Measurements from ENCODE around the gene ADCY6. TPM values are rescaled to one million over a fixed set of nuclear protein-coding genes. Genes with fewer than 3 reads are reported as not detected.

ADCY6 gene
- total and polyA plus RNA-seq, 2 donors (not counting 1 experiment from before 2014, with no cell fraction given), result 0.03 TPM; not detected in 1

GRCh38 chr12:48800971-48801370 is 12.1 kb upstream of the ADCY6 start:
- CTCF ChIA-PET, result interaction anchor here (0.7 to 1.2 kb wide), 4 partner anchors 14 to 508 kb away, joined by 3 to 5 read pairs (median 3); partner anchors contain the start of gene DDX23
- Histone ChIP-seq H3K36me3 (replicated peaks in 1 of 2; ENCODE audit: control extremely low read depth in 1 of 2, control insufficient read depth in 1 of 2, extremely low read depth in 1 of 2, insufficient read depth in 2 of 2, low read length in 1 of 2) (no peaks in the 10 kb centered on the region), H3K9ac (ENCODE audit: low read length) (no peak overlapping the region), H3K27me3 (replicated peaks in 1 of 4; ENCODE audit: control extremely low read depth in 1 of 4, control insufficient read depth in 3 of 4, insufficient read depth in 4 of 4, low read length in 3 of 4) (peaks cover 0 to 7% (median 0%) of the 10 kb centered on the region in 4 experiments), H3K27ac (ENCODE audit: low read length in 2 of 2) (no peak overlapping the region), H2AFZ (ENCODE audit: insufficient read depth, low read depth, low read length, poor library complexity, severe bottlenecking) (no peak overlapping the region), H3K79me2 (ENCODE audit: control insufficient read depth, insufficient read depth, low read length) (no peaks in the 10 kb centered on the region), H3K4me1 (ENCODE audit: control insufficient read depth in 2 of 2, insufficient read depth in 2 of 2, low read length in 2 of 2) (peaks cover under 1% of the 10 kb centered on the region in 2 donors), H3K9me3 (ENCODE audit: control extremely low read depth in 1 of 3, control insufficient read depth in 2 of 3, insufficient read depth in 1 of 3, low read length in 2 of 3) (no peaks in the 10 kb centered on the region), H4K20me1 (ENCODE audit: control insufficient read depth, insufficient read depth, low read length, poor library complexity, severe bottlenecking) (no peaks in the 10 kb centered on the region), H3K4me3 (ENCODE audit: control extremely low read depth in 1 of 5, extremely low read depth in 1 of 5, insufficient read depth in 1 of 5, low read depth in 2 of 5, low read length in 4 of 5) (no peak overlapping the region), H3K4me2 (replicated peaks; ENCODE audit: low read depth, low read length, poor library complexity, severe bottlenecking) (no peak overlapping the region)
- DNase-seq (no peak), ATAC-seq (ENCODE audit: low read depth) (no peak)
- peaks cover under 1% of the 10 kb centered on the region for H3K4me1 Mint-ChIP-seq
- peaks cover 9% of the 10 kb centered on the region for H3K27me3 Mint-ChIP-seq
- intact Hi-C loops (cut with micrococcal nuclease), result no loop called here
- WGBS (ENCODE audit: insufficient coverage), result 84% methylated on average over 14 of the region's 14 CpGs
- H3K9me3 Mint-ChIP-seq (ENCODE audit: insufficient read depth), result no peaks in the 10 kb centered on the region
- POLR2A ChIA-PET, result interaction anchor here (0.7 kb wide), 1 partner anchor 178 kb away, joined by 7 read pairs; no protein-coding TSS in a partner anchor
- H3K27ac Mint-ChIP-seq, result no peak overlapping the region
- no peak for TF ChIP-seq EZH2 (IDR thresholded peaks at IDR 0.05; ENCODE audit: borderline replicate concordance, insufficient read depth, low read depth, low read length, poor library complexity, severe bottlenecking)
- TF ChIP-seq, protein P1, sequence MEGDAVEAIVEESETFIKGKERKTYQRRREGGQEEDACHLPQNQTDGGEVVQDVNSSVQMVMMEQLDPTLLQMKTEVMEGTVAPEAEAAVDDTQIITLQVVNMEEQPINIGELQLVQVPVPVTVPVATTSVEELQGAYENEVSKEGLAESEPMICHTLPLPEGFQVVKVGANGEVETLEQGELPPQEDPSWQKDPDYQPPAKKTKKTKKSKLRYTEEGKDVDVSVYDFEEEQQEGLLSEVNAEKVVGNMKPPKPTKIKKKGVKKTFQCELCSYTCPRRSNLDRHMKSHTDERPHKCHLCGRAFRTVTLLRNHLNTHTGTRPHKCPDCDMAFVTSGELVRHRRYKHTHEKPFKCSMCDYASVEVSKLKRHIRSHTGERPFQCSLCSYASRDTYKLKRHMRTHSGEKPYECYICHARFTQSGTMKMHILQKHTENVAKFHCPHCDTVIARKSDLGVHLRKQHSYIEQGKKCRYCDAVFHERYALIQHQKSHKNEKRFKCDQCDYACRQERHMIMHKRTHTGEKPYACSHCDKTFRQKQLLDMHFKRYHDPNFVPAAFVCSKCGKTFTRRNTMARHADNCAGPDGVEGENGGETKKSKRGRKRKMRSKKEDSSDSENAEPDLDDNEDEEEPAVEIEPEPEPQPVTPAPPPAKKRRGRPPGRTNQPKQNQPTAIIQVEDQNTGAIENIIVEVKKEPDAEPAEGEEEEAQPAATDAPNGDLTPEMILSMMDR (IDR thresholded peaks at IDR 0.05), result no peak
- H3K4me3 Mint-ChIP-seq, result no peak overlapping the region

- Histone ChIP-seq H2AFZ (ENCODE audit: insufficient read depth, low read depth, low read length, poor library complexity, severe bottlenecking) (no peak overlapping the region), H3K27me3 (replicated peaks in 1 of 4; ENCODE audit: control extremely low read depth in 1 of 4, control insufficient read depth in 3 of 4, insufficient read depth in 4 of 4, low read length in 3 of 4) (peaks cover 0 to 7% (median 0%) of the 10 kb centered on the region in 4 experiments), H3K79me2 (ENCODE audit: control insufficient read depth, insufficient read depth, low read length) (no peaks in the 10 kb centered on the region), H3K4me1 (ENCODE audit: control insufficient read depth in 2 of 2, insufficient read depth in 2 of 2, low read length in 2 of 2) (peaks cover 5% of the 10 kb centered on the region in 2 donors), H3K4me2 (replicated peaks; ENCODE audit: low read depth, low read length, poor library complexity, severe bottlenecking) (no peak overlapping the region), H3K36me3 (replicated peaks in 1 of 2; ENCODE audit: control extremely low read depth in 1 of 2, control insufficient read depth in 1 of 2, extremely low read depth in 1 of 2, insufficient read depth in 2 of 2, low read length in 1 of 2) (no peaks in the 10 kb centered on the region), H3K9me3 (ENCODE audit: control extremely low read depth in 1 of 3, control insufficient read depth in 2 of 3, insufficient read depth in 1 of 3, low read length in 2 of 3) (no peaks in the 10 kb centered on the region), H3K4me3 (ENCODE audit: control extremely low read depth in 1 of 5, extremely low read depth in 1 of 5, insufficient read depth in 1 of 5, low read depth in 2 of 5, low read length in 4 of 5) (no peak overlapping the region), H3K9ac (ENCODE audit: low read length) (no peak overlapping the region), H4K20me1 (ENCODE audit: control insufficient read depth, insufficient read depth, low read length, poor library complexity, severe bottlenecking) (no peaks in the 10 kb centered on the region), H3K27ac (ENCODE audit: low read length in 2 of 2) (no peak overlapping the region)
- DNase-seq (no peak), ATAC-seq (ENCODE audit: low read depth) (no peak)
- CTCF ChIA-PET, result interaction anchor here (1.2 to 6.8 kb wide), 2 partner anchors 13 to 53 kb away, joined by 5 to 57 read pairs; no protein-coding TSS in a partner anchor
- intact Hi-C loops (cut with micrococcal nuclease), result no loop called here
- Mint-ChIP-seq H3K27me3 (peaks cover 12% of the 10 kb centered on the region), H3K9me3 (ENCODE audit: insufficient read depth) (no peaks in the 10 kb centered on the region), H3K4me1 (peaks cover 4% of the 10 kb centered on the region), H3K27ac (no peak overlapping the region), H3K4me3 (no peak overlapping the region)
- POLR2A ChIA-PET, result no interaction called here
- no peak for TF ChIP-seq EZH2 (IDR thresholded peaks at IDR 0.05; ENCODE audit: borderline replicate concordance, insufficient read depth, low read depth, low read length, poor library complexity, severe bottlenecking)
- 93% methylated on average over 14 of the region's 14 CpGs for WGBS (ENCODE audit: insufficient coverage)
Observed at GRCh38 chr12:48800457-48800856, 11.6 kb upstream of the ADCY6 start.
